GM12874 (cell line): ENCODE results near the gene DYDC2.

Experiments
- TF ChIP-seq, protein P1 (sequence below): IDR thresholded peaks from 2 replicates; pipeline ENCODE4 v1.5.1; 2011; ENCODE audit warnings: low read depth, mild to moderate bottlenecking, control low read depth, low read length, moderate library complexity; ENCODE audit not compliant: insufficient read depth

DYDC2 gene

DNA sequence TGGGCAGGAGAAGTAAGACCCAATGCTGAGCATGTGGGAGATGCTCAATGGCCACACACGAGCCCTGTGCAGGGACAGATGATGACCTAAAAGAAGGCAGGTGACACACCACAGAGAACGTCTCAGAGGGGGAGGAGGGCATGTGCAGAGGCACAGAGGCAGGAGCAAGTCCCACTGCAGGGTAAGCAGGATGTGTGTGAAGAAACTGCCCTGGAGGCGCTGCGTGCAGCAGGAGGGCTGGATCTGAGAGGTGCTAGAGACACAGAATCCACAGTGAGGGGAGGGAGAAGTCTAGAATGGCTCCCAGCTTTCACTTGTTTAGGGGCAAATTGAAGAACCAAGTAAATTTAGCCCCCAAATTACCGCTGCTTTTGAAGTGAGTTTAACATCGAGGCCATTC is 14.9 kb downstream of the DYDC2 start:
- TF ChIP-seq, protein P1, sequence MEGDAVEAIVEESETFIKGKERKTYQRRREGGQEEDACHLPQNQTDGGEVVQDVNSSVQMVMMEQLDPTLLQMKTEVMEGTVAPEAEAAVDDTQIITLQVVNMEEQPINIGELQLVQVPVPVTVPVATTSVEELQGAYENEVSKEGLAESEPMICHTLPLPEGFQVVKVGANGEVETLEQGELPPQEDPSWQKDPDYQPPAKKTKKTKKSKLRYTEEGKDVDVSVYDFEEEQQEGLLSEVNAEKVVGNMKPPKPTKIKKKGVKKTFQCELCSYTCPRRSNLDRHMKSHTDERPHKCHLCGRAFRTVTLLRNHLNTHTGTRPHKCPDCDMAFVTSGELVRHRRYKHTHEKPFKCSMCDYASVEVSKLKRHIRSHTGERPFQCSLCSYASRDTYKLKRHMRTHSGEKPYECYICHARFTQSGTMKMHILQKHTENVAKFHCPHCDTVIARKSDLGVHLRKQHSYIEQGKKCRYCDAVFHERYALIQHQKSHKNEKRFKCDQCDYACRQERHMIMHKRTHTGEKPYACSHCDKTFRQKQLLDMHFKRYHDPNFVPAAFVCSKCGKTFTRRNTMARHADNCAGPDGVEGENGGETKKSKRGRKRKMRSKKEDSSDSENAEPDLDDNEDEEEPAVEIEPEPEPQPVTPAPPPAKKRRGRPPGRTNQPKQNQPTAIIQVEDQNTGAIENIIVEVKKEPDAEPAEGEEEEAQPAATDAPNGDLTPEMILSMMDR: no peak

DNA sequence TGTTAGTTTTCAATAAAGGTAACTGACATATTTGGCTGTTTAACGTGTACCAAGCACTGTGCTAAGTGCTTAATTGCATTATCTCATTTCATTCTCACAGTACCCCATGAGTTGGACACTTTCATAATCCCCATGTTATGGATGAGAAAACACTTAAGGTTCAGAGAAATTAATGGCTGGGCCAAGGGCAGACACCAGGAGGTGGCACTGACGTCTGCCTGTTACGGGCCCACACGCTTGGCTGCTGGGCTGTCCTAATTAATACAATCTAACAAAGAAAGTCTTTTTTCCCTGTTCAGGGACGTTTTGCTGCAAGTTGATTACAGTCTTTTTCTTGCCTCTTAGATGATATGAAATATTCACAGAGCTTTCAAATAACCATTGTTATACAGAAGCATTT is 16.1 kb downstream of the DYDC2 start:
- TF ChIP-seq, protein P1: no peak

DNA sequence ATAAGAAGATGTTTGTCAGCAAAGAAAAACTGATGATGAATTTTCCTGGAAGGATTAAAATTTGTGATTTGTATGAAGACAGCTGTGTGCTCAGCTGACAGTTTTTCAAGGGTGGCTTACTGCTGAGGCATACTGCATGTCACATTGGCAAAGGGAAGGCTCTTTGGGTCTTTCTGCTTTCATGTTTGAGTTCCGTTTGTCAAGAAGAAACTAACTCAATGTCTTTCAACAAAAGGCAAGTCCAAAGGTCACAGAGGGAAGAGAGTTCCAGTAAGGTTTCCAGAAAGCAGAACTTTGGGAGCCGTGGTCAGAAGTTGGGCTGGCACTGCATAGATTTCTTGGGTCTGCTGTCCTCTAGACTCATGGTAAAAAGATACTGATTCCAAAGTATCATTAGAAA is 16.9 kb downstream of the DYDC2 start:
- TF ChIP-seq, protein P1: no peak

DNA sequence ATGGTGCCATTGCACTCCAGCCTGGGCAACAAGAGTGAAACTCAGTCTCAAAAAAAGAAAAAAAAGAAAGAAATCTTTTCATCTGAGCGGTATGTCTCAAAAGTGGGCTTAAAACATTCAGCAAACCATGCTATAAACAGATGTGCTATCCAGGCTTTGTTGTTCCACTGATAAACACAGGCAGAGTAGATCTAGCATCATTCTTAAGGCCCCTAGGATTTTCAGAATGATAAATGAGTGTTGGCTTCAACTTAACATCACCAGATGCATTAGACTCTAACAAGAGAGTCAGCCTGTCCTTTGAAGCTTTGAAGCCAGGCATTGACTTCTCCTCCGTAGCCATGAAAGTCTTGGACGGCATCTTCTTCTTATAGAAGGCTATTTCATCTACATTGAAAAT is 23.1 kb downstream of the DYDC2 start:
- TF ChIP-seq, protein P1: no peak

DNA sequence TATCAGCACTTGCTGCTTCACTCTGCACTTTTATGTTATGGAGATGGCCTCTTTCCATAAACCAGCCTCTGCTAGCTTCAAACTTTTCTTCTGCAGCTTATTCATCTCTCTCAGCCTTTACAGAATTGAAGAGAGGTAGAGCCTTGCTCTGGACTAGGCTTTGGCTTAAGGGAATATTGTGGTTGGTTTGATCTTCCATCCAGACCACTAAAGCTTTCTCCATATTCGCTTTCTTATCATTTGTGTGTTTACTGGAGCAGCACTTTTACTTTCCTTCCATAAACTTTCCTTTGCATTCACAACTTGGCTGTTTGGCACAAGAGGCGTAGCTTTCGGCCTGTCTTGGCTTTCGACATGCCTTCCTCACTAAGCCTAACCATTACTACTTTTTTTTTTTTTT is 23.6 kb downstream of the DYDC2 start:
- TF ChIP-seq, protein P1: no peak

DNA sequence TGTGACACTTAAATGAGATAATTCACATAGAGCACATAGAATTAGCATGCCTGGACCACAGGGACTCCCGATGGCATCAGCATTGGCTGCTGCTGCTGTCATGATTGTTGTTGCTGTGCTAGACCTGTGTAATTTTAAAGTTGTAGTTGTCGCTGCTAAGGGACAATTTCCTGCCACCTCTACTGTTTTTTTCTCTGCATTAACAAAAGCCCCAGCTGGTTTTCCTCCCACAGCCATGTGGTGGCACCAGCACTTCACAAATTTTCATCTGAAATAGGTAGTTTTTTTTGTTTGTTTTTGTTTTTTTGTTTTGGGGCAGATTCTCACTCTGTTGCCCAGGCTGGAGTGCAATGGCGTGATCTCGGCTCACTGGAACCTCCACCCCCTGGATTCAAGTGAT is 26.4 kb downstream of the DYDC2 start:
- TF ChIP-seq, protein P1: peak; percentile 53

DNA sequence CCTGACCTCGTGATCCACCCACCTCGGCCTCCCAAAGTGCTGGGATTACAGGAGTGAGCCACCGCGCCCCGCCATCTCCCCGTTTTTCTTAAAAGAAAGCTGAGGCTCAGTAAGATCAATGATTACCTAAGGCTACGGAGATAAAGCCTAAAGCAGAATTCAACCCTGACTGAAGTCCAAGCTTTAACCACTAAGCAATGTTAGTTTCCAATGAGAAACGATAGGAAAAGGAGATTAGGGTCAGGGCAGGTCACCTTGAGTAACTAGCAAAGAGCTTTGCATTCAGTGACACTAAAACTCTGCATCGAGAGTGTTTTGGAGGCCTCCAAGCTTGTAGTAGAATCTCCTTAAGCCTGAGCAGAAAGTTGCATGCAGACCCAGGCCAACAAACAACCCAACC is 34.2 kb downstream of the DYDC2 start:
- TF ChIP-seq, protein P1: no peak

DNA sequence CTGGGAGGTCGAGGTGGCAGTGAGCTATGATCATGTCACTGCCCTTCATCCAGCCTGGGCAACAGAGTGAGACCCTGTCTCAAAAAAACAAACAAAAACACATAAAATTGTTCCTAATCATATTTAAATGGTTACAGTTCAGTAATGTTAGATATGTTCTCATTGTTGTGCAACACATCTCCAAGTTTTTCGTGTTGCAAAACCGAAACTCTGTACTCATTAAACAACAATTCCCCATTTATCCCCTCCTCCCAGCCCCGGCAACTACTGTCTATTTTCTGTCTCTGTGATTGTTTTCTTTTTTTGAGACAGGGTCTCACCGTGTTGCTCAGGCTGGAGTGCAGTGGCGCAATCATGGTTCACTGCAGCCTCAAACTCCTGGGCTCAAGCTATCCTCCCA is 35.7 kb downstream of the DYDC2 start:
- TF ChIP-seq, protein P1: no peak
